IMR-90 (cell line): Measurements from ENCODE around the gene PSME4. TPM values are rescaled to one million over a fixed set of nuclear protein-coding genes. Genes with fewer than 3 reads are reported as not detected.
A peak's percentile ranks its signal among the peaks of the same experiment; 100 is the strongest.

Source experiments
- ATAC-seq: fragments of 200-7000 bp; cut with Tn5 transposase; 2 replicates; pipeline ENCODE4 v1.9.1; 2020; ENCODE audit warnings: low read depth, mild to moderate bottlenecking, moderate library complexity
- BruUV-seq: library from RNA; stranded (reverse); fragments of 400-500 nt; replicated peaks from 2 replicates; lab custom pipeline; 2021; lab: Mats Ljungman, UMichigan
- CTCF ChIA-PET: fragments of 300-600 bp; formaldehyde crosslinking; extraction: SDS; loops from one replicate; lab custom pipeline; 2021; ENCODE audit warnings: antibody characterized with exemption; lab: Yijun Ruan, JAX
- POLR2A ChIA-PET: fragments of 300-600 bp; sonication (Branson Sonifier 250); formaldehyde crosslinking; loops from one replicate; lab custom pipeline; 2022; ENCODE audit warnings: antibody characterized with exemption; ENCODE audit not compliant: unreplicated experiment; lab: Charles Lee
- DNase-seq: peaks from one replicate; pipeline ENCODE4 v3.0.0; 2013
- H2AFZ ChIP-seq: replicated peaks from 2 replicates; pipeline ENCODE3; 2013; ENCODE audit warnings: low read length, mild to moderate bottlenecking; ENCODE audit not compliant: poor library complexity
- H2AK5ac ChIP-seq: 2 replicates; pipeline ENCODE4 v1.6.1; 2013; ENCODE audit warnings: low read depth, low read length, inconsistent platforms
- H2AK9ac ChIP-seq: replicated peaks from 2 replicates; pipeline ENCODE3; 2013; ENCODE audit warnings: mild to moderate bottlenecking, low read depth, low read length, moderate library complexity; ENCODE audit not compliant: poor library complexity
- H2BK120ac ChIP-seq: 2 replicates; pipeline ENCODE4 v1.6.1; 2013; ENCODE audit warnings: low read depth, low read length, inconsistent platforms
- H2BK15ac ChIP-seq: 3 replicates; pipeline ENCODE4 v1.6.1; 2013; ENCODE audit warnings: low read depth, low read length, inconsistent platforms
- H2BK20ac ChIP-seq: 2 replicates; pipeline ENCODE4 v1.6.1; 2013; ENCODE audit warnings: low read depth, mild to moderate bottlenecking, inconsistent platforms, low read length, moderate library complexity
- H2BK5ac ChIP-seq: 2 replicates; pipeline ENCODE4 v1.6.1; 2013; ENCODE audit warnings: mild to moderate bottlenecking, low read depth, low read length, inconsistent platforms; ENCODE audit not compliant: poor library complexity, severe bottlenecking
- H3K14ac ChIP-seq: replicated peaks from 2 replicates; pipeline ENCODE4 v1.6.1; 2013; ENCODE audit warnings: low read depth, low read length, inconsistent platforms
- H3K18ac ChIP-seq: 2 replicates; pipeline ENCODE4 v1.6.1; 2013; ENCODE audit warnings: low read depth, low read length, control low read depth
- H3K23ac ChIP-seq: 2 replicates; pipeline ENCODE4 v1.6.1; 2013; ENCODE audit warnings: low read depth, low read length, inconsistent platforms
- H3K27ac ChIP-seq: 2 replicates; pipeline ENCODE4 v1.5.1; 2013; ENCODE audit warnings: mild to moderate bottlenecking, control low read depth, low read length; ENCODE audit not compliant: insufficient read depth
- H3K27me3 ChIP-seq: 2 replicates; pipeline ENCODE4 v1.6.1; 2013; ENCODE audit warnings: low read length; ENCODE audit not compliant: control insufficient read depth, insufficient read depth
- H3K36me3 ChIP-seq: 2 replicates; pipeline ENCODE4 v1.6.1; 2013; ENCODE audit warnings: low read length, mixed read lengths; ENCODE audit not compliant: control insufficient read depth, insufficient read depth
- H3K4ac ChIP-seq: 2 replicates; pipeline ENCODE4 v1.6.1; 2013; ENCODE audit warnings: low read depth, low read length, inconsistent platforms
- H3K4me1 ChIP-seq: 2 replicates; pipeline ENCODE4 v1.6.1; 2013; ENCODE audit warnings: low read length, mixed read lengths; ENCODE audit not compliant: control insufficient read depth, insufficient read depth
- H3K4me2 ChIP-seq: 2 replicates; pipeline ENCODE4 v1.6.1; 2013; ENCODE audit warnings: low read depth, mild to moderate bottlenecking, control low read depth, low read length, moderate library complexity
- H3K4me3 ChIP-seq: 2 replicates; pipeline ENCODE4 v1.5.1; 2013; ENCODE audit warnings: low read depth, mild to moderate bottlenecking, control low read depth, low read length, moderate library complexity; ENCODE audit not compliant: insufficient read depth
- H3K56ac ChIP-seq: 2 replicates; pipeline ENCODE4 v1.6.1; 2013; ENCODE audit warnings: low read length, inconsistent platforms; ENCODE audit not compliant: insufficient read depth; ENCODE audit errors: extremely low read depth
- H3K79me1 ChIP-seq, 2 experiments: 2 replicates each; pipeline ENCODE4 v1.6.1; 2013; ENCODE audit warnings: low read length in 2 of 2, inconsistent platforms in 1 of 2, low read depth in 1 of 2
- H3K9ac ChIP-seq: 2 replicates; pipeline ENCODE4 v1.6.1; 2013; ENCODE audit warnings: low read depth, low read length, control low read depth
- H3K9me1 ChIP-seq: 2 replicates; pipeline ENCODE4 v1.6.1; 2013; ENCODE audit warnings: low read length, inconsistent platforms; ENCODE audit not compliant: insufficient read depth
- H3K9me3 ChIP-seq: 2 replicates; pipeline ENCODE4 v1.6.1; 2013; ENCODE audit warnings: low read length; ENCODE audit not compliant: control insufficient read depth, insufficient read depth
- H4K20me1 ChIP-seq: 2 replicates; pipeline ENCODE4 v1.6.1; 2013; ENCODE audit warnings: low read length, inconsistent platforms; ENCODE audit not compliant: insufficient read depth
- H4K5ac ChIP-seq: 2 replicates; pipeline ENCODE4 v1.6.1; 2013; ENCODE audit warnings: mild to moderate bottlenecking, low read depth, low read length, control low read depth
- H4K8ac ChIP-seq, 2 experiments: 2 replicates each; pipeline ENCODE4 v1.6.1; 2013; ENCODE audit warnings: low read depth in 2 of 2, low read length in 2 of 2, control low read depth in 1 of 2, inconsistent platforms in 1 of 2
- H4K91ac ChIP-seq: 2 replicates; pipeline ENCODE4 v1.6.1; 2013; ENCODE audit warnings: low read depth, low read length, inconsistent platforms; ENCODE audit not compliant: insufficient read depth
- CEBPB ChIP-seq: IDR thresholded peaks from 2 replicates; pipeline ENCODE4 v1.6.1; 2012; ENCODE audit warnings: low read depth, low read length, improper control_type of control experiment
- ELK1 ChIP-seq: fragments of 150-350 bp; IDR thresholded peaks from 2 replicates; pipeline ENCODE4 v1.6.1; 2016; ENCODE audit warnings: low read depth, mild to moderate bottlenecking, low read length, moderate library complexity, borderline replicate concordance
- RAD21 ChIP-seq: IDR thresholded peaks from 2 replicates; pipeline ENCODE4 v1.6.1; 2012; ENCODE audit warnings: low read length, improper control_type of control experiment
- WGBS, 2 experiments: methylation state at CpG; one replicate each; pipeline versions ENCODE4 v1.1.5 to v1.1.7; 2013; ENCODE audit warnings: missing lambda C conversion rate in 2 of 2; ENCODE audit not compliant: insufficient read length in 1 of 2; ENCODE audit errors: extremely low coverage in 2 of 2; 5-methylcytosine and 5-hydroxymethylcytosine counted together
- dilution Hi-C: fragments of 300-500 bp; cut with HindIII; formaldehyde crosslinking; loops from one replicate; pipeline ENCODE4 v1.14.3; 2018; ENCODE audit warnings: low sequenced_read_pairs; ENCODE audit not compliant: unreplicated experiment
- in situ Hi-C: fragments of 300-500 bp; cut with MboI; formaldehyde crosslinking; loops from 3 replicates; pipeline ENCODE4 v1.14.3; 2019; ENCODE audit warnings: low sequenced_read_pairs, inconsistent platforms, mixed read lengths
- intact Hi-C: fragments of 100-400 bp; cut with micrococcal nuclease; formaldehyde crosslinking; loops from 2 replicates; pipeline ENCODE4 v1.10.0; 2022
- polyA plus RNA-seq, 3 experiments: library from polyadenylated mRNA; depleted of rRNA; stranded (reverse); fragments of >200 nt; gene quantifications; 2 replicates each; pipeline ENCODE4 v1.2.3, GENCODE V29; 2012; ENCODE audit warnings: low replicate concordance in 1 of 3
- total RNA-seq: library from RNA; depleted of rRNA; stranded (reverse); fragments of >200 nt; gene quantifications from 2 replicates; pipeline ENCODE4 v1.2.3, GENCODE V29; 2012

Gene PSME4
- total and polyA plus RNA-seq, 2 of the 4 experiments (the other 2 are of a cell fraction): 28.2 to 61.3 TPM

DNA sequence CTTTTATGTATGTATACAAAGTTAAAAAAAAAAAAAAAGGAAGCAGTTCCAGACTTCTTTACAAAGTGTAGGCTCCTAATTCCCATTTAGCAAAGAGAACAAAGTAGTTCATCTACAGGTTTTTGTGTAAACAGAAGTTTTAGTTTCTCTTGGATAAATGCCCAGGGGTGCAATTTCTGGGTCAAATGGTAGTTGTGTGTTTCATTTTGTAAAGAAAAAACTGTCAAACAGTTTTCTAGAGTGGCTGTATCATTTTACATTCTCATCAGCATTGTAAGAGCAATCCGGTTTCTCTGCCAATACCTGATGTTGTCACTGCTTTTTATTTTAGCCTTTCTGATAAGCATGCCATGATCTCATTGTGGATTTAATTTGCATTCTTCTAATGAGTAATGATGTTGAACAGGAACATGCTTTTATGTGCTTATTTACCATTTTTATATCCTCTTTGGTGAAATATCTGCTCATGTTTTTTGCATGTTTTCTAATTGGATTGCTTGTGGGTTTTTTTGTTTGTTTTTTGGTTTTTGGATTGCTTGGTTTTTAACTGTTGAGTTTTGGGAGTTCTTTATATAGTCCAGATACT lies 16.6 kb upstream of the PSME4 start:
- Histone ChIP-seq H3K23ac (no peak overlapping the region), H2BK5ac (no peak overlapping the region), H2BK15ac (no peak overlapping the region), H3K79me1 (peaks cover 6 to 14% of the 10 kb centered on the region in 2 experiments; a peak in 3 of 4 replicates), H4K91ac (no peak overlapping the region), H3K4me3 (no peak overlapping the region), H3K4me1 (0 out of 2 replicates have a peak, but pooled peaks cover 2% of the 10 kb centered on the region), H3K4ac (no peak overlapping the region), H3K27ac (no peak overlapping the region), H3K18ac (no peak overlapping the region), H3K9ac (no peak overlapping the region), H2BK120ac (no peak overlapping the region), H3K27me3 (no peaks in the 10 kb centered on the region), H4K8ac (no peak overlapping the region), H4K5ac (no peak overlapping the region), H3K4me2 (peak overlapping the region; percentile 42; the same call in 1 of the 2 replicates), H2AFZ (no peak overlapping the region), H4K20me1 (peaks cover 2% of the 10 kb centered on the region; the same call in 1 of the 2 replicates), H3K9me1 (peaks cover 5% of the 10 kb centered on the region; the same call in 1 of the 2 replicates), H2BK20ac (no peak overlapping the region), H3K56ac (no peak overlapping the region), H2AK5ac (no peak overlapping the region), H3K9me3 (no peaks in the 10 kb centered on the region), H3K36me3 (0 out of 2 replicates have a peak, but pooled peaks cover 2% of the 10 kb centered on the region), H2AK9ac (no peak overlapping the region), H3K14ac (no peak overlapping the region)
- peak; percentile 78 for ATAC-seq
- ChIA-PET POLR2A (interaction anchor here (0.6 kb wide), 1 partner anchor 791 kb away, joined by 3 read pairs; no protein-coding TSS in a partner anchor), CTCF (no interaction called here)
- in situ Hi-C loops (no loop called here), intact Hi-C loops (loop anchor here (5.0 kb wide), 1 partner anchor 90 kb away; no protein-coding TSS in a partner anchor), dilution Hi-C loops (no loop called here)
- TF ChIP-seq CEBPB (0 out of 2 replicates have a peak, but pooled peaks have one; percentile 14), RAD21 (no peak), ELK1 (no peak)
- WGBS, 2 experiments: no CpG with 5 or more reads among the region's 1 CpG
- DNase-seq: peak; percentile 82
- no TSS peak for BruUV-seq
